Neural crest cell (in vitro differentiated cells): ENCODE data around the gene AJM1. TPM values are rescaled to one million over a fixed set of nuclear protein-coding genes. Genes with fewer than 3 reads are reported as not detected.
"Not testable (repeated sequence)": the region's sequence is repeated elsewhere in the genome, so short reads cannot be mapped to it uniquely, and the experiment has no call there.

Experiments used
- DNase-seq: peaks from one replicate; pipeline ENCODE4 v3.0.0; 2021; ENCODE audit warnings: low read depth, mixed read lengths, low spot score
- H3K27ac Mint-ChIP-seq: one replicate; pipeline ENCODE4 v1.8.0; 2021; ENCODE audit warnings: mild to moderate bottlenecking, mixed read lengths; ENCODE audit not compliant: unreplicated experiment
- H3K27me3 Mint-ChIP-seq: 2 replicates; pipeline ENCODE4 v1.8.0; 2021; ENCODE audit warnings: low read depth, mild to moderate bottlenecking, mixed read lengths
- H3K36me3 Mint-ChIP-seq: 2 replicates; pipeline ENCODE4 v1.8.0; 2021; ENCODE audit warnings: low read depth, mild to moderate bottlenecking, mixed read lengths
- H3K4me1 Mint-ChIP-seq: 2 replicates; pipeline ENCODE4 v1.8.0; 2021; ENCODE audit warnings: mixed read lengths
- H3K4me3 Mint-ChIP-seq: one replicate; pipeline ENCODE4 v1.8.0; 2021; ENCODE audit warnings: mild to moderate bottlenecking, mixed read lengths
- H3K9me3 Mint-ChIP-seq: 2 replicates; pipeline ENCODE4 v1.8.0; 2021; ENCODE audit warnings: mixed read lengths
- long read RNA-seq: library from polyadenylated mRNA; unstranded; transcript quantifications from one replicate; pipeline ENCODE4 v2.0.0, GENCODE V29; 2020
- total RNA-seq: library from RNA; stranded (reverse); gene quantifications from 2 replicates; pipeline ENCODE4 v1.2.1, GENCODE V29; 2021
- TF ChIP-seq, protein P1 (sequence below): fragments of 200-600 bp; sonication (generic); conservative IDR thresholded peaks from 2 replicates; pipeline ENCODE4 v1.5.0; 2021; ENCODE audit warnings: antibody characterized with exemption, mild to moderate bottlenecking

AJM1 gene
- total RNA-seq: 2.8 and 3.3 TPM in 2 replicates
- long read RNA-seq: 0 reads

DNA sequence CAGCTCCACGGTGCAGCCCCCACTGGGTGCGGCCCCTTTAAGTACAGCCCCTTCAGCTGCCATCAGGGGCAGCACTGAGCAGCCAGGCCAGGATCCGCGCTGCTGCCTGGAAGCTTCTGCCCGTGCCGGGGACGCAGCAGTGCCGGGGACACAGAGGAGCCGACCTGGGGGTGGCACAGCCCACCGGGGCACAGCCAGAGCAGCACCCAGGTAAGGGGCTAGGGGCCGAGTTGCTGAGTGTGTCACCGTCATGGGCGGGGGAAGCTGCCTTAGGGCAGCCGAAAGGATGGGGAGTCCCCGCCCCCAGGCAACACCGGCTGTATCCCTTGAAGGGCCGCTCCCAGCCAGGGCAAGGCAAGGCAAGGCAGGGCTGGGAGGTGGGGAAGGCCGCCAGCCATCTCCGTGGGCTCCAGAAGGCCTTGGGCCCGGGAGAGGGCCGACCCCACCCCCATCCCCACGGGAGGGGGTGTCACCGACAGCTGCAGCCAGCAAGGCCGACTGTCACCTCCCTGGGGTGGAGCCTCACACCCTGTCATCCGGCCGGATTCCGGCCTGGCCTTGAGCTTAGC lies at the start of gene AJM1:
Gene AJM1, plus strand, starts transcription at position 99 of the 569 bp plus-strand sequence. CDS start 1,937 bp downstream, outside the sequence.
- not testable (repeated sequence) for H3K9me3 Mint-ChIP-seq, H3K27ac Mint-ChIP-seq, H3K36me3 Mint-ChIP-seq
- DNase-seq: peak; percentile 86
- peaks cover 19% of the 10 kb centered on the region for H3K4me1 Mint-ChIP-seq
- TF ChIP-seq, protein P1, sequence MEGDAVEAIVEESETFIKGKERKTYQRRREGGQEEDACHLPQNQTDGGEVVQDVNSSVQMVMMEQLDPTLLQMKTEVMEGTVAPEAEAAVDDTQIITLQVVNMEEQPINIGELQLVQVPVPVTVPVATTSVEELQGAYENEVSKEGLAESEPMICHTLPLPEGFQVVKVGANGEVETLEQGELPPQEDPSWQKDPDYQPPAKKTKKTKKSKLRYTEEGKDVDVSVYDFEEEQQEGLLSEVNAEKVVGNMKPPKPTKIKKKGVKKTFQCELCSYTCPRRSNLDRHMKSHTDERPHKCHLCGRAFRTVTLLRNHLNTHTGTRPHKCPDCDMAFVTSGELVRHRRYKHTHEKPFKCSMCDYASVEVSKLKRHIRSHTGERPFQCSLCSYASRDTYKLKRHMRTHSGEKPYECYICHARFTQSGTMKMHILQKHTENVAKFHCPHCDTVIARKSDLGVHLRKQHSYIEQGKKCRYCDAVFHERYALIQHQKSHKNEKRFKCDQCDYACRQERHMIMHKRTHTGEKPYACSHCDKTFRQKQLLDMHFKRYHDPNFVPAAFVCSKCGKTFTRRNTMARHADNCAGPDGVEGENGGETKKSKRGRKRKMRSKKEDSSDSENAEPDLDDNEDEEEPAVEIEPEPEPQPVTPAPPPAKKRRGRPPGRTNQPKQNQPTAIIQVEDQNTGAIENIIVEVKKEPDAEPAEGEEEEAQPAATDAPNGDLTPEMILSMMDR: peak; percentile 88
- H3K4me3 Mint-ChIP-seq: peak within 1 kb of the TSS; percentile 85
- peaks cover 38% of the 10 kb centered on the region for H3K27me3 Mint-ChIP-seq

DNA sequence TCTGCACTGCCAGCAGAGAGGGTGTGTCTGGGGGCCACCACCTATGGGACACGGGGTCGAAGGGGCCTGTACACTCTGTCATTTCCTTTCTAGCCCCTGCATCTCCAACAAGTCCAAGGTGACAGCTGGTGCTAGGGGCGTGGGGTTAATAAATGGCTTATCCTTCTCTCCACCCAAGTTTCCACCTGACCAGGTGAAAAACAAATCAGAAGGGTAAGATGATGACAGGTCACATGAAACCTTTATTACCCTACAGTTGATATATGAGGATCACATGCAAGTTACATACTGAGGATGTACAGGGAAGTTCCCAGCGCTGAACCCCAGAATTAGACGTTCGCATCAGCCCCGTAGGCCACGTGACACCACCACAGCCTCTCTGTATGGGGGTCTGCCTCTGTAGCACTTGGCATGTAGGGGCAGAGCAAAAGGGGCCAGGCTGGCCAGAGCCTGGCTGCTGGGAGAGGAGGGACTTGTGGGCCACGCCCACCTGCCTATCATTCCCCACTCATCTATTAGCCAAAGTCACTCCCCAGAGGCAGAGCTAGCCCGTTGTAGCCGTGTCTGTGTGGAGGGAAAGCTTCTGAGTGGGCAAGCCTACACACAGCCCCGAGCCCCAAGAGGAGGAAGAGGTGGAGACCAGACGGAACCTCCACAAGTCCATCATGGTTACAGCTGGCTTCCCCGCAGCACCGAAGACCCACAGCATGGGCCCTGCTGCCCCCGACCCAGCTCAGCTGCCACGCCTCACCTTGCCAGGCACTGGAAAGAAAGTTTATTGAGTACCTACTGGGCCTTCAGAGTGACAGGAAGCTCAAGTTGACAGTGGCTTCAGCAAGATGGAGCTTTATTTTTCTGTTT lies 49.0 kb upstream of the AJM1 start:
- H3K27me3 Mint-ChIP-seq: peaks cover 16% of the 10 kb centered on the region
- H3K27ac Mint-ChIP-seq: no peak overlapping the region
- no peaks in the 10 kb centered on the region for H3K9me3 Mint-ChIP-seq
- no peak for DNase-seq
- TF ChIP-seq, protein P1: no peak
- peak overlapping the region; percentile 67 for H3K4me3 Mint-ChIP-seq
- H3K4me1 Mint-ChIP-seq: peaks cover 27% of the 10 kb centered on the region
- H3K36me3 Mint-ChIP-seq: no peaks in the 10 kb centered on the region

DNA sequence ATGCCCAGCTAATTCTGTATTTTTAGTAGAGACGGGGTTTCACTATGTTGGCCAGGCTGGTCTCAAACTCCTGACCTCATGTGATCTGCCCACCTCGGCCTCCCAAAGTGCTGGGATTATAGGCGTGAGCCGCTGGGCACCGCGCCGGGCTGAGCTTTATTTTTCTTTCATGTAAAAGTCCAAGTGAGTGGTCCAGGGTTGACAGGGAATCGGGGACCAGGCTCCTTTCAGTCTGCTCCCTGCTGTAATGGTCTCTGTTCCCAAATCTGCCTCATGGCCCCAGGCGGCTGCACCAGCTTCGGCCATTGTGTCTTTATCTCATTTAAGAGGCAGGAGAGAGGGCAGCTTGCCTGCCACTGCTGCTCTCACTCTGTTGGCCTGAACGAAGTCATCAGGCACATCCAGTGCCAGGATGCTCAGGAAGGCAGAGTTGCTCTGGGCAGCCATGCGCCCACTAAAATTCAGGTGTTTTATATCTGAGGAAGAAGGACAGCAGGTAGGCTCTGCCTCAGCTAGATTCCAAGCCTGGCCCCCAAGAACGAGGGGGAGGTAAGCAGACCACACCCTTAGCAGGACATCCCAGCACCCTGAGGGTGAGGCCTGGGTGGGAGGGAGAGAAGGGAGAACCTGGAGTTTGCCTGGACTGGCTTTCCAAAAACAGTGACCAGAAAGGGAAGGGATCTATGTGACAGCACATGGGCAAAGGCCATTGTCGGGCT lies 47.8 kb upstream of the AJM1 start:
- peaks cover 20% of the 10 kb centered on the region for H3K27me3 Mint-ChIP-seq
- peak overlapping the region; percentile 38 for H3K4me3 Mint-ChIP-seq
- no peaks in the 10 kb centered on the region for H3K36me3 Mint-ChIP-seq
- H3K27ac Mint-ChIP-seq: no peak overlapping the region
- no peak for DNase-seq
- no peaks in the 10 kb centered on the region for H3K9me3 Mint-ChIP-seq
- TF ChIP-seq, protein P1: no peak
- H3K4me1 Mint-ChIP-seq: peaks cover 27% of the 10 kb centered on the region

DNA sequence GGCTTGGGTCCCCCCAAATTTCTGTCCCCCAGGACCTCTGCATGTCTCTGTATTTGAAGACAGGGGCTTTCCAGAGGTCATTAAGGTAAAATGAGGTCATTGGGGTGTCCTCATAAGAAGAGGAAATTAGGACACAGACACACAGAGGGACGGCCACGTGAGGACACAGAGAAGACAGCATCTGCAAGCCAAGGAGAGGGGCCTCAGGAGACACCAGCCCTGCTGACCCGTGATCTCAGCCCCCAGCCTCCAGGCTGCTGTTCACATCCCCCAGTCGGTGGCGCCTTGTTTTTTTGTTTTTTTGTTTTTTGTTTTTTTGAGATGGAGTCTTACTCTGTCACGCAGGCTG lies 47.3 kb upstream of the AJM1 start:
- no peaks in the 10 kb centered on the region for H3K36me3 Mint-ChIP-seq
- H3K27ac Mint-ChIP-seq: no peak overlapping the region
- peaks cover 21% of the 10 kb centered on the region for H3K27me3 Mint-ChIP-seq
- H3K4me1 Mint-ChIP-seq: peaks cover 27% of the 10 kb centered on the region
- no peak for DNase-seq
- peak overlapping the region; percentile 38 for H3K4me3 Mint-ChIP-seq
- TF ChIP-seq, protein P1: no peak
- H3K9me3 Mint-ChIP-seq: no peaks in the 10 kb centered on the region

DNA sequence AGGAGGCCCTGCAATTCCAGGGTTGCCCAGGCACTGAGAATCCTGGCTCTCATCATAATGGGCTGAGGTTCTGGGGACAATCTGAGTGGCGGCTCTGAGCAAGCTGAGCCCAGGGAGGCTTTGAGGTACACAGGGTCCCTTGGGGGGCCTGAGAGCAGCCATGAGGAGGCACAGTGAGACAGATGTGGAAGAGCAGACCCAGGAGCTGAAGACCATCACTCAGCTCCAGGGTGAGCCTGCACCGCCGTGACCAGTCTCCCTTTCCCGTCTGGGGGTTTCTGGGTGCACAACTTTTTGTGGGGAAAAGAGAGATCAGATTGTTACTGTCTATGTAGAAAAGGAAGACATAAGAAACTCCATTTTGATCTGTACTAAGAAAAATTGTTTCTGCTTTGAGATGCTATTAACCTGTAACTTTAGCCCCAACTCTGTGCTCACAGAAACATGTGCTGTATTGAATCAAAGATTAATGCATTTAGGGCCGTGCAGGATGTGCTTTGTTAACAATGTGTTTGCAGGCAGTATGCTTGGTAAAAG lies 46.0 kb upstream of the AJM1 start, which contains the start of gene CCDC183:
Gene CCDC183, plus strand, starts transcription at position 101 of the 537 bp plus-strand sequence. Its CDS starts 60 bp downstream, at position 161.
- DNase-seq: no peak
- Mint-ChIP-seq H3K27ac (peak within 1 kb of the TSS; percentile 35), H3K9me3 (no peaks in the 10 kb centered on the region), H3K4me3 (peak within 1 kb of the TSS; percentile 69), H3K36me3 (no peaks in the 10 kb centered on the region), H3K4me1 (peaks cover 31% of the 10 kb centered on the region), H3K27me3 (peaks cover 33% of the 10 kb centered on the region)
- TF ChIP-seq, protein P1: no peak

DNA sequence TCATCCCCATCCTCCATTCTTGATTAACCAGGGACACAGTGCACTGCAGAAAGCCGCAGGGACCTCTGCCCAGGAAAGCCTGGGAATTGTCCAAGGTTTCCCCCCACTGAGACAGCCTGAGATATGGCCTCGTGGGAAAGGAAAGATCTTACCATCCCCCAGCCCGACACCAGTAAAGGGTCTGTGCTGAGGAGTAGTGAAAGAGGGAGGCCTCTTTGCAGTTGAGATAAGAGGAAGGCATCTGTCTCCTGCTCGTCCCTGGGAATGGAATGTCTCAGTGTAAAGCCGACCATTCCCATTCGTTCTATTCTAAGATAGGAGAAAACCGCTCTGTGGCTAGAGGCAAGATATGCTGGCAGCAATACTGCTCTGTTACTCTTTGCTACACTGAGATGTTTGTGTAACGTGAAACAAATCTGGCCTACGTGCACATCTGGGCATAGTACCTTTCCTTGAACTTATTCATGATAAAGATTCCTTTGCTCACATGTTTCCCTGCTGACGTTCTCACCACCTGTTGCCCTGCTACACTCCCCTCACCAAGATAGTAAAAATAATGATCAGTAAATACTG lies 45.4 kb upstream of the AJM1 start:
- not testable (repeated sequence) for H3K9me3 Mint-ChIP-seq, H3K36me3 Mint-ChIP-seq

More for the DNA sequence above, 45.4 kb upstream of the AJM1 start:
- not testable (repeated sequence) for DNase-seq
- H3K4me1 Mint-ChIP-seq: peaks cover 31% of the 10 kb centered on the region
- H3K27me3 Mint-ChIP-seq: peaks cover 39% of the 10 kb centered on the region
- peak overlapping the region; percentile 35 for H3K27ac Mint-ChIP-seq
- peak overlapping the region; percentile 69 for H3K4me3 Mint-ChIP-seq
